Activated CD8-positive, alpha-beta memory T cell treated with anti-CD3 and anti-CD28 coated beads for 4 hours (primary cell): ENCODE measurements around the gene BAHCC1.

Experiments used
- DNase-seq, 2 donors: peaks; one replicate each; pipeline ENCODE4 v3.0.0-alpha.2; 2020; ENCODE audit warnings: low read depth in 2 of 2

BAHCC1 gene

GRCh38 chr17:81480140-81481072 lies 85.1 kb downstream of the BAHCC1 start:
- DNase-seq: no peak

GRCh38 chr17:81481073-81481799 lies 86.0 kb downstream of the BAHCC1 start:
- DNase-seq: peak; percentile 25 to 35

DNA sequence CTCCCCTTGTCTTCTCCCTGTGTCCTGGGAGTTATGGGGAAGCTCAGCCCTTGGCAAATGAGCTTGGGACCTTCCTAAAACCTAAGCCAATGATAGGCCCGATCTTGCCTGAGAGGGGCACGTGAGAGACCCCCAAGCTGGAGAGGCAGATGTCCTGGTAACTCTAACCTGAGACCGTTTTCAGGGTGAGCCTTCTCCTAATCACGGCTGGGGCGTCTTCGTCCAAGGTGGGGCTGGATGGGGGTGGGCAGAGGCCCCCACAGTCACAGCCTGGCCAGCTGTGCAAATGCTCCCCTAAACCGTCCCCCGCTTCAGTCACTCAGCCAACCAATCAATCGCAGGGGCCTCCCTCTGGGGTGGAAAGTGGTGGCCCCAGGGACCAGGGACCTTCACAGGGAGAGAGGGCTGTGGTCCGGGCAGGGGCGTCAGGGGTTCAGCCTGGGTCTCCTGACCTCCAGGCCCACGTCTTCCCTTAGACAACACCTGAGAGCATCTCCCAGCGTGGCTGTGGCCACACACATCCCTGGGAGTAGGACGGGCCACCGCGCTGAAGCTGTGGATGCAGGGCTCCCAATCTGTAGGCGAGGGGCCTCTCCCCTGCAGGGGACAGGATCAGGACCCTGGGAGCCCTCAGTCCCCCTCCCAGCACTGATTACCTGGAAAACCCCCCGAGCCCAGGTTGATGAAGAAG lies 86.7 kb downstream of the BAHCC1 start:
- no peak for DNase-seq

DNA sequence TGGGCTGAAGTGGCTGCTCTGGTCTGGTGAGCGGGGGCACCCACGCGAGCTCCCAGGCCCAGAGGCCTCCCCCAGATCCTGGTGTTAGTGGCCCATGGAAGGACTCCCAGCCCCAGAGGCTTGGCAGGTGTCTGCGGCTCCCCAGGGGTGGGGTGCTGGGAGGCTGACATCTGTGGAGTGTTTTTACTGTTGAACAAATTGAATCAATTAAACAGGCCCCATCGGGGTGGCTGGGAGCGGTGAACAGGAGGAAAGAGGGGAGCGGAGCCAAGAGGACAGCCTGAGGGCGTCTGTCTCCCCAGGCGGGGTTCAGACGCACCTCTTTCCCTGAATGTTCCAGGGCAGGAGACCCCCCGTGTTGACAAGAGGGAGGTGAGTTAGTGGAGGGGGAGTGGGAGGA lies 87.4 kb downstream of the BAHCC1 start:
- no peak for DNase-seq

DNA sequence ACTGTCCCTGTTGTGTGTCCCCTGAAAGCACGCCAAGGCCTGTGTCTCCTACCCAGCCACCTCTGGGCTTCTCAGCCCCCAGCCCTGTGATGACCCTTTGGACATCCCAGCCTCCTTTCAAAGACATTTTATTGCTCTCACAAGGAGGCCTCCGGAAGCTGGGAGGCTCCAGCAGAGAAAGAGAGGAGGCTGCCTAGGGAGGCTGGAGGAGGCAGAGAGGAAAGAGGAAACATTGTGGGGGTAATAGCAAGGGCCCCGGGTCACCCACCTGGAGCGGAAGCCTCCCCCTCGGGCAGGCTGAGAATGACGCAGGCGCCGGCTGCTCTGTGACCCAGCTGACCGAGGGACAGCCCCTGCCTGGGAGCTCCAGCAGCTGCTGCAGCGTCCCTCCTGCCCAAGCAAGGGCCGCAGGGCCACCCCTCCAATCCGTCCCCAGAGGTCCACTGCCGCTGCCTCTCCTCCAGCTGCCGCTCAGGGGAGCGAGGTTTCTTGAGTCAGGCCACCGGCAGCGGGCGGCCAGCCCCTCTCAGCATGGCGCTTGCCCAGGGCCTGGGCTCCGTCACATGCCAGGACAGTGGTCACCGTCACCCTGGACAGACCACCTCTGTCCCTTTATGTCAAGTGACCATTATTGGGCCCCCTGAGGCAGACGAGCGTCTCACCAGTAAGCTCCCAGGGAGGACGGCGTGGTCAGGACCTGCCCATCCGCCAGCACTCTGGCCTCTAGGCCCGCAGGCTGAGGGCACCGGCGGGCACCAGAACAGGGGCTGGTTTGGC lies 88.0 kb downstream of the BAHCC1 start:
- no peak for DNase-seq

GRCh38 chr17:81483862-81484194 lies 88.6 kb downstream of the BAHCC1 start:
- DNase-seq: no peak

DNA sequence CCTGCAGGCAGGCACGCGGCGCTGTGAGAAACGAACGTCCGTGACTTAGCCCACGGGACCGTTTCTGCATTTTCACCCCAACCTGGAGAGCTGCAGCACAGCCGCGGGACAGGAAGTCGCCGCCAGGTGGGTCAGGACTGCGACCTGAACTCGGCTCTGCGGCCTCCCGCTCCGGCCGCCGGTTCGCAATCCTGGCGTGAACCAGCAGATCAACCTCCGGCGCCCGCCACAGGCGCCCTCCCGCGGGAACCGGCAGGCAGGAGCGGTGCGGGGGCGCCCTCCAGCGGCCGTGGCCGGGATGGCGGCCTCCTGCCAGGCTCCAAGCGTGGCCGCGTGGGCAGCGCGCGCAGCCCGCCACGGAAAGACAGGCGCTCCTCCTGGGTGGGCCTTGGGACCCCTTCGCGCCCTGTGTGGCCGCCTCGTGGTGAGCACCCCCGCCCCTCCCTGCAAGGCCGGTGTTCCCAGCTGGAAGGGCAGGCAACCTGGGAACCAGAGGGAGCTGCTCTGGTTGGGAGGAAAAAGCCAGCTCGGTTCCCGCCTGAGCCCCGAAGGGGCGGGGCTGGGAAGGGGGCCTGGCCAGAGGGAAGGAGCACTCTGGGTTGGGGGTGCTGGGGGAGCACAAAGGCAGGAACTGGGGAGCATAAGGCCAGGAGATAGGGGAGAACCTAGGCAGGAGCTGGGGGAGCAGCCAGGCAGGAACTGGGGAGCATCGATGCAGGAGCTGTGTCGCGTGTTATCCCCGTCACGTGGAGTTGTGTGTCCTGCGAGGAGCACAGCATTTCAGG lies 89.1 kb downstream of the BAHCC1 start:
- peak; percentile 70 to 73 for DNase-seq

- no peak for DNase-seq
These were observed 91.0 kb downstream of the BAHCC1 start for GRCh38 chr17:81486199-81486810.

DNA sequence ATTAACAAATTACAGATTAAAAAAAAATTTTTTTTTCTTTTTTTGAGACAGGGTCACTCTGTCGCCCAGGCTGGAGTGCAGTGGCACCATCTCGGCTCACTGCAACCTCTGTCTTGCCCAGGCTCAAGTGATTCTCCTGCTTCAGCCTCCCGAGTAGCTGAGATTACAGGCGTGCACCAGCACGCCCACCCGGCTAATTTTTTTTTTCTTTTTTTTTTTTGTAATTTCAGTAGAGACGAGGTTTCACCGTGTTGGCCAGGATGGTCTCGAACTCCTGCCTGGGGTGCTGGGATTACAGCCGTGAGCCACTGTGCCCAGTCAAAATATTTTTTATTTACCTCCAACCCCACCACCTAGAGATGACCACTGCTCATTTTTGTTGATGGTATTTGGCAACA lies 91.8 kb downstream of the BAHCC1 start:
- no peak for DNase-seq

GRCh38 chr17:81487487-81488275 lies 92.4 kb downstream of the BAHCC1 start:
- peak; percentile 57 to 62 for DNase-seq

DNA sequence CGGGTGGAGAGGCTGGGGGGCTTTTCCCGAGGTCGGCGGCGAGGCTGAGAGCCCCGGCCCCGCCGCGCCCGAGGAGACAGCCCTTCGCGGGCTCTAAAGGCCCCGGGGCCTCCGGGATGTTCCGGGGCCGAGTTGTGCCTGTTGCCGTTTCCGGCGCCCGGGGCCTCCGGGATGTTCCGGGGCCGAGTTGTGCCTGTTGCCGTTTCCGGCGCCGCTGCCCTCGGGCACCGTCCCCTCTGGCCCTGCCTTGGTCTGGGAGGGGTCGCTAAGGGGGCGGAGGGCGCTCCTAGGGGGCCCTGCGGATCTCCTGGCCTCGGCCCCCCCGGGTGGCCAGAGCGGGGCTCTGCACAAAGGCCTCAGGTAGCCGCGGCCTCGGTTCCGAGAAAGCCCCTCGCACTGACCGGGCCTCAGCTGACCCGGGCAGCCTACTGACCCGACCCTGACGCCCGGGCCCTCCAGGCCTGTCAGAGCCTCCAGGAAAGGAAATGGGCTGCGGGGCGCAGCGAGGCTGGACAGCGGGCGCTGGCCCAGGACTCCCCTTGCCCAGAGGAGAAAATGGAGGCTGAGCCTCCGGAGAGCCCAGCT lies 93.1 kb downstream of the BAHCC1 start:
- DNase-seq: no peak

DNA sequence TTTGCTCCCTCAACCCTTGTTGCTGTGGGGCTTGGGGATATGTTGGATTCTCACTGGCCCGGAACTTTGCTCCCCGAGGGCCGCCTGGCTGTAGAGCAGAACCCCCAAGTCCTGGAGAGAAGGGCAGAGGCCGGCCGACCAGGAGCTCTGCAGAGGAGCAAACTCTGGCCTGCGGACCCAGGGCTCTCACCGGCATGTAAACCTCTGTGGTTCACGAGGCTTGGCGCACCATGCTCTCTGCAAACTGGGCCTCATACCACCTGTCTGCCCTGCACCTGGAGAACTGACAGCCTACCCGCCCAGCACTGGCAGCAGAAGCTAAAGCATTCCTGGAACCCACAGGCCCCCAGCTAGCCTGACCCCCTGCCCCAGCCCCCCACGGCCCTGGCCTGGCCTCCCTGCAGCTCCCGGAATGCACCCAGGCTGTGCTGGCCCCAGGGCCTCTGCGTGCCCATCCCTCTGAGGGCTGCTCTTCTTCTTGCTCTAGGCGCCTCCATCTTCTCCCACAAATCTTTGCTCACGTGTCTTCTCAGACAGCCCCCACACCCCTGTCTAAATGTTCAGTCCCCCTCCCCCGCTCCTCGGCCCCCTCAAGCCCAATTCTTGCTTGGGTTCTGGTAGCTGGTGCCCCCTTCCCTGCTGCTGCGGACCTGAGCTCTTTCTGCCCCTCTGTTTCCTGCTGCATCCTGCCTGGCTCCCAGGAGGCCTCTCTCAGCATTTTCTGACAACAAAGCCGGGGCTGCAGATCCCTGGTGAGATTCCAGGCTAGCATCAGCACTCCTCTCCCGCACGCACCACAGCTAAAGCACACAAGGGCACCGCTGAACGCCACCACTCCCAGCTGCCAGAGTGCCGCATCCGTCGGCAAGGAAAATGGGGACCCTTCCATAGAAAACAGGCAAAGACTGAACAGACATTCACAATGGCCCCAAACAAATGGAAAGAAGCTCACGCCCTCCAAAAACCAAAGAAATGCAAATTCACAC lies 94.0 kb downstream of the BAHCC1 start:
- no peak for DNase-seq

- no peak for DNase-seq
These were observed 95.0 kb downstream of the BAHCC1 start for GRCh38 chr17:81489998-81490992.

DNA sequence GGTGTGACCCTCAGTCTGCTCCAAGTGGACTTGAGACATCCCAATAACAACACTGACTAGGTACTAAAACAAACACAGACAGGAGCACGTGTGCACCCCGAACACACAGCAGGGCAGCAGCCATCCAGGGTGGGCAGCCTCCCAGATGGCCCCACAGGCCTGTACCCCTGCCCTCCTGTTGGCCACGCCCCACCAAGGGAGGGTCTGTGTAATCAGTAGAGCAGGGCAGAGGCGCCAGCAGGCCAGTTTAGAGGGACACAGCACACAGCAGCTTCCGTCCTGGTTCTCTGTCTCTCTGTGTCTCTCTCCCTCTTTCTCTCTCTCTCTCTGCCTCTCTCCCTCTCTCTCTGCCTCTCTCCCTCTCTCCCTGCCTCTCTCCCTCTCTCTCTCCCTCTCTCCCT lies 95.9 kb downstream of the BAHCC1 start:
- no peak for DNase-seq

GRCh38 chr17:81491761-81492160 lies 96.5 kb downstream of the BAHCC1 start:
- no peak for DNase-seq

GRCh38 chr17:81492202-81492601 lies 96.9 kb downstream of the BAHCC1 start:
- DNase-seq: no peak

DNA sequence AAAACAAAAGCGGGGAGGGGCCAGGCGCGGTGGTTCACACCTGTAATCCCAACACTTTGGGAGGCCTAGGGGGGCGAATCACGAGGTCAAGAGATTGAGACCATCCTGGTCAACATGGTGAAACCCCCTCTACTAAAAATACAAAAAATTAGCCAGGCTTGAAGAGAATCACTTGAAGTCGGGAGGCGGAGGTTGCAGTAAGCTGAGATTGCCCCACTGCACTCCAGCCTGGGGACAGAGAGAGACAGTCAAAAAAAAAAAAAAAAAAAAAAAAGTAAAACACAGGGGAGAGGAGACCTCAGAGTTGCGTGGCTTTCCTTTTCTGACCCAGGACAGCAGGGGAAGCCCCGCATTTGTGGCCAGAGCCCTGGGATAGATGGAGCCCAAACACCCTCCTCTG lies 97.4 kb downstream of the BAHCC1 start:
- DNase-seq: no peak
